NCI-H748 (cell line): ENCODE measurements around the gene ALG9.
"Not testable (repeated sequence)": the region's sequence is repeated elsewhere in the genome, so short reads cannot be mapped to it uniquely, and the experiment has no call there.

Experiments used
- DNase-seq: peaks from one replicate; lab custom pipeline; 2025; ENCODE audit not compliant: unreplicated experiment; lab: John Stamatoyannopoulos, UW

Gene ALG9

GRCh38 chr11:111797145-111797581 is 74.2 kb downstream of the ALG9 start:
- DNase-seq = peak; percentile 3

DNA sequence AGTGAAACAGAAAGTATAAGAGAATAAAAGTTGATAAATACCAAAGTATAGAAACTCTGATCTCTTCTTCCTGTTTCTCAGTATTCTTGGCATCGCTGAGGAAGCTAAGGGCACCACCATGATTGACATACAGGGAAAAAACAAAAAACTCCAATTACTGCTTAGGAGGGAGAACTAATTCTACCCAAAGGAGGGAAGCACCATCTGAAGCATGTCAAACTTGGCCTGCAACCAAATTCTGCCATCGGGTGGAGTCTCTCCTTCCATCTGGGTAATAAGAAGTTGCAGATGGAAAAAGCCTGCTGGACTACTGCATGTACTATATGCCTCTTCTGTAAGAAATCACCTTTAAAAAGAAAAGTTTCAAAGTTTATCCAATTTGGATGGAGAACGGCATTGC is 74.7 kb downstream of the ALG9 start:
- DNase-seq = no peak

DNA sequence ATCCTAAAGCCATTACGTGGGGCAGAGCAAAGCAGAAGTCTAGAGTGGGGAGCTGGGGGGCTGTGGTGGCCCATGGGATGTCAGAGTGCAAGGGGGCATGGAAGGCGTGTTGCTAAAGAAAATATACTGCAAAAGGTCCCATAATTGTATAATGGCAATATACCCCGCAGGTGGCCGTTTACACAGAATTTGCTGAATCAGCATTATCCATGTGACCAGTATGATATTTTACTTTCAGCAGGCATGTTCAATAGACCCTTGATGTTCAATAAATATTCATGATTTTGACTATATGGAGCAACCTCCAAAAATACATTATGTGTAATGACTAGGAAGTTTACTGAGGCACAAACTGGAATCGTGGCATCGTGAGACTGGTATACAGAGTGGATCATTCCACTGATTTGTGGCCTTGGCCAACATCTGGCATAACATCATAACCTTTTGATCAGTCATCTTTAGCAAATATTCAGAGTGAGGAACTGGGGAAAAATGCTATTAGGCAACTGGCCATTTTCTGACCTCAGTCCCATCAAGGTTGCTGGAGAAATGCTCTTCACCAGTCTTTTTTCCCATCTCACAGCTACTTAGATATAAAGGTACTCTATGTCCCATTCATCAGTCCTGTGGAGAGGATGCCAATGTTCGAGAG is 75.9 kb downstream of the ALG9 start:
- no peak for DNase-seq

DNA sequence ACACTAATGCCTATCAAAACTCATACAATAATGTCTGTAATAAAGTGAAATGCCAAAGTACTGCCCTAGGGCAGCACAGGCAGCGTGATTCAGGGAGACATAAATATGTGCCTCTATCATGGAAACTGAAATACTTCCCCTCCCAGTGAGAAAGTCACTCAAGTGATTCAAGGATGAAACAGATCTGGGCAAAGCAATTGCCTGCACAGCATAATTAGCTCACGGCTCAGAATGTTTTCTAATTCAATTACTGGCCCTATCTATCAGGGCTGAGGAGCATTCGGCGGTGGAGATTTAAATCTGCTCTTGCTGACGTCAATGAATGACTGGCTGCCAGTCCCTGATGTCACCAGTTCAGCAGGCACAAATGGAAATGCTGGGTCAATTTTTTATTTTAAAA is 77.5 kb downstream of the ALG9 start:
- no peak for DNase-seq

DNA sequence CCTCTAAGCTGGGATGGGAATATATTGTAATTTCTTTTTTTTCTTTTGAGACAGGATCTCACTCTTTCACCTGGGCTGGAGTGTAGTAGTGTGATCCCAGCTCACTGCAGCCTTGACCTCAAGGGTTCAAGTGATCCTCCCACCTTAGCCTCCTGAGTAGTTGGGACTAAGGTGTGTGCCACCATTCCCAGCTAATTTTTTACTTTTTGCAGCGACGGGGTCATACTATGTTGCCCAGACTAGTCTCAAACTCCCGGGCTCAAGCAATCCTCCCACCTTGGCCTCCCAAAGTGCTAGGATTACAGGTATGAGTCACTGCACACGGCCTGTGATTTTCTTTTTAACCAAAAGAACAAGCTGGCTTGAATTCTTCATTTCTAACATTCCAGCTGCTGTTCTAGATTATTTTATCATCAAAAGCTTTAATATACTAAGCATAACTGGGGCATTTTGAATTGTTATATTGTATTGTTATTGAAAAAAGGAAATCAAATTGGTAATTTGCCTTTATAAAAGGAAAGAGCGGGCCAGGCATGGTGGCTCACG is 78.4 kb downstream of the ALG9 start:
- DNase-seq = no peak

- no peak for DNase-seq
Observed at GRCh38 chr11:111792314-111792713, 79.1 kb downstream of the ALG9 start.

DNA sequence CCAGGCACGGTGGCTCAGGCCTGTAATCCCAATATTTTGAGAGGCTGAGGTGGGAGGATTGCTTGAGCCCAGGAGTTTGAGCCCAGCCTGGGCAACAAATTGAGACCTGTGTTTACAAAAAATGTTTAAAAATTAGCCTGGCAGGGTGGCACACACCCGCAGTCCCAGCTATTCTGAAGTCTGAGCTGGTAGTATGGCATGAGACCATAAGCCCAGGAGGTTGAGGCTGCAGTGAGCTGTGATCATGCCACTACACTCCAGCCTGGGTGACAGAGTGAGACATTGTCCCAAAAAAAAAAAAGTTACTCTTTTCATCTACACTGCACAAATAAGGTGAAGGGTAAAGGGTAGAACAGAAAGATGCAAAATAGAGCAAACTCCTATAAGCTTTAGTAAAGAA is 82.9 kb downstream of the ALG9 start:
- no peak for DNase-seq

GRCh38 chr11:111788051-111788450 is 83.3 kb downstream of the ALG9 start:
- DNase-seq = no peak

- no peak for DNase-seq
Observed at GRCh38 chr11:111785886-111786412, 85.4 kb downstream of the ALG9 start.

DNA sequence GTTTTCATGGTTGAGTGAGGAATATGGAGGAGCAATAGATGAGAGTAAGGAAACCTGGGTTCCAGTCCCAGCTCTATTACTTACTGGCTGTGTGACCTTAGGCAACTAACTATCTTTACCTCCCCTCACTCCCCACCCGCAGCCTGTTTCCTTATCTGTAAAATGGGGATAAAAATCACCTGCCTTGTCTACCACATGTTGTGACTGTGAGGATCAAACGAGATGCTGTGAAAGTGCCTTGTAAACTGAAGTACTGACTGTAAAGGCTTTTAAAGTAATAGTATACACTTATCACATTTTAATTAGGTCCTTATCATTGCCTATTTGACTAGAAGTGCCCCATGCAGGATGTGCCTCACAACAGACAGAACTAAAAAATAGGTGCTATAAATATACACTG is 86.3 kb downstream of the ALG9 start:
- no peak for DNase-seq

DNA sequence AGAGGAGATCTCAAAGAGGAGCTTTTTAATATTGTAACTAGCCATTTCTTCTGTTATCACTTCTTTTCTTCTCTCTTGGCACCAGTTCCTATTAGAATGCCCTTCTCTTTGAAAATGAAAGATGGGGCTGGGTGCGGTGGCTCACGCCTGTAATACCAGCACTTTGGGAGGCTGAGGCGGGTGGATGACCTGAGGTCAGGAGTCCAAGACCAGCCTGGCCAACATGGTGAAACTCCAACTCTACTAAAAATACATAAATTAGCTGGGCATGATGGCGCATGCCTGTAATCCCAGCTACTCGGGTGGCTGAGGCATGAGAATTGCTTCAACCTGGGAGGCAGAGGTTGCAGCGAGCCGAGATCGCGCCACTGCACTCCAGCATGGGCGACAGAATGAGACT is 87.1 kb downstream of the ALG9 start:
- not testable (repeated sequence) for DNase-seq

DNA sequence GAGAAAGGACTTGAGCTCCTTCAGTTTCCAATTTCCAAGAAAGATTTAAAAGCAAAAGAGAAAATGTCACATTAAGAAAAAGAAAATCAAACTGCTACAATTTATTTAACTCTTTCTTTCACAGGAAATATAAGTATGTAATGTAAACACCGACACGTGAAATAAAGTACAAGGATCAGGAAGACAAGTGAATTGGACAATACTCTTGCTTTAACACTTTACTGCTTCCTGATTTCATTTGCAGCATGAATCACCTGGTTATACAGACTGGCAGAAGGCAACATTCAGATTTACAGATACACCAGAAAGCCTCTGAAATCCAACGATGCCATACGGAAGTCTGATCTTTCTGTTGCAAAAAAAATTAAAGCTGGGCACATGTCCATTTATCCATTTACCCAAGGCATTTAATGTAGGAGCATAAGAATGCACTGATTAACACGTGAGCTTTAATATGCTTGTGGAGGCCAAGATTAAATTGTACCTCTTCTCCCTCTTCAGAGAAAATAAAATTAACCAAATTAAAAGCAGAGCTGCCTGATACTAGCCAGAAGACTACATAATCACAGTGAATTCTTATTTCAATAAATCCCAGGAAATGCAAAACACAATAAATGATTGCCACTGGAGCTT is 89.2 kb downstream of the ALG9 start:
- no peak for DNase-seq

DNA sequence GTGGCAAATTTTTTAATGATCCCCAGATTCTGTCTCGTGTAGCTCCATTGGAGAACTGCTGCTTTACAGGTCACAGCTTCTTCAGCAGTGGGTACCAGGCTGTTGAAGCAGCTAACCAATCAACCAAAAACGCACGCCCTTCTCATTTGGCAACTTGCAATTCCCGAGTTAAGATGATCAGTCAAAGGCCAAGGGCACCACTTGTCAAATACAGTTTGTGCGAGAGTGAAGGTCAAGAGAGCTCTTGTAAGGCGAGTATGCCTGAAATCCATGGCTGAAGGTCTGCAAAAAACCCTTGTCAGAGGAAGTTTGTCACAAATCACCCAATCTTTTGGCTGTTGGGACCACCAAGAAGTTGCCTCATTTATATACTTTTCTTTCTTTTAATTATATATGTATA is 92.3 kb downstream of the ALG9 start:
- DNase-seq = no peak

- DNase-seq = no peak
Observed at GRCh38 chr11:111778047-111778558, 93.3 kb downstream of the ALG9 start.

GRCh38 chr11:111777094-111778046 is 94.0 kb downstream of the ALG9 start:
- peak; percentile 56 for DNase-seq

DNA sequence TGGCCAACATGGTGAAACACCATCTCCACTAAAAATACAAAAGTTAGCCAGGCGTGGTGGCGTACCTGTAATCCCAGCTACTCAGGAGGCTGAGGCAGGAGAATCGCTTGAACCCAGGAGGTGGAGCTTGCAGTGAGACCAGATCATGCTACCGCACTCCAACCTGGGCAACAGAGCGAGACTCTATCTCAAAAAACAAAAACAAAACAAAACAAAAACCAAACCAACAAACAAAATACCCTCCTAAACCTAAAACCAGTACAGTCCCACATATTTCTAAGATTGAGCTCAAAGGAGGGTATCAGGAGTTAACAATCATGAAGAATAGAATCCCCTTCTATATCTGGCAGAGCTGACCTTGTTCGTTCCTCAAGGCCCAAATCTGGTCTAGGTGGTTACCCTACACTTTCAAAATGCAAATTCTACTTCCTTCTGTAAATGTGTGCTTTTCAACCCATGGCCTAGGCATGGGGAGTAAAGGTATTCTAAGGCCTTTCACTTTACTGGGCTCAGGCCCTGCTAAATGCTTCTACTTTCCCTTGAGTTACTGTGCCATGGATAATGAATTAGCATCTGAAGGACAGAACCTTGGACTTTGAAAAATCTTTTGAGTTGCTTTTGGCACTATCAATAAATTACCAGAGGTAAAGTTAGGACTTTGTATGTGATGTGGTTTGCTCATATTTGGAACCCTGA is 94.8 kb downstream of the ALG9 start:
- no peak for DNase-seq

DNA sequence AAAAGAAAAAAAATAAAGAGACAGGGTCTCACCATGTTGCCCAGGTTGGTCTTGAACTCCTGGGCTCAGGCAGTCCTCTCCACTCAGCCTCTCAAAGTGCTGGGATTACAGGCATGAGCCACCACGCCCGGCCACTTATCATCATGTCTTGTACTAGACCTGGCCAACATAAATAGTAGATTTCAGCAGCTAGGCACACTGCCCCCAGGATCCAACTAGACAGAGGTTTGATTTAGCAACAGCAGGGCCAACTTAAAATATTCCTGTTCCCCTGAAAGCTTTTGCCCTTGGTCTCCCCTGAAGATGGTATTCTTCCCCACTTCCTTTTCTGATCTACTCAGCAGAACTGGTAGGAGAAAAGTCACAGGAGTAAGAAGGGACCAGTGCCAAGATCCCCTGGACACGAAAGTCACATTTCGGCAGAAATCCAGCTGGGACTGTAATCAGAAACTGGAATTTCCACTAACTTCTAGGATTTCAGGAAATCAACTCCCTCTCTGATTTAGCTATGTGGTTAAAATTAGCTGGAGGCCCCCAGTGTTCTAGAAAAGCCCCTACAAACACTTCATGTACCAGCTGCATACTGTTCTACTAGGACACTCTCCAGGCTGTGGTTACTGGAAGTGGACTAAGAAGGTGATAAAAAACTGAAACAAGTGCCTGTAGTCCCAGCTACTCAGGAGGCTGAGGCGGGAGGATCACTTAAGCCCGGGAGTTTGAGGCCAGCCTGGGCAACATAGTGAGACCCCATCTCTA is 96.2 kb downstream of the ALG9 start:
- DNase-seq = no peak

GRCh38 chr11:111772535-111772934 is 98.8 kb downstream of the ALG9 start:
- DNase-seq = no peak

DNA sequence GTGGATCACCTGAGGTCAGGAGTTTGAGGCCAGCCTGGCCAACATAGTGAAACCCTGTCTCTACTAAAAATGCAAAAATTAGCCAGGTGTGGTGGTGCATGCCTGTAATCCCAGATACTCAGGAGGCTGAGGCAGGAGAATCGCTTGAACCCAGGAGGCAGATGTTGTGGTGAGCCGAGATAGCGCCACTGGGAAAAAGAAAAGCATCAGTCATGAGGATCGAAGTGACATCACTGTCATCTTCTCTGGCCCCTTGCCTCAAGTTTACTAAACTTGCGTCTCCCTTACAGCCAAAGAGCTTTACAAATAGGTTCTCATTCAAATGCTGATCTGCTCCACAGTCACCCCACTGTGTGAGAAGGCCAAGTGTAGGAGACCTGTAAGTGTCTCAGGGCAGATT is 100.2 kb downstream of the ALG9 start:
- not testable (repeated sequence) for DNase-seq
